Stimulated activated CD4-positive, alpha-beta T cell treated with anti-CD3 and anti-CD28 coated beads, Interleukin-12 subunit alpha, Interleukin-12 subunit beta, amount 100 ng/mL, for 24 hours (primary cell): ENCODE results near the gene UBE2L3.
A peak's percentile ranks its signal among the peaks of the same experiment; 100 is the strongest.
"Not testable (repeated sequence)": the region's sequence is repeated elsewhere in the genome, so short reads cannot be mapped to it uniquely, and the experiment has no call there.

Experiments
- DNase-seq, 2 experiments: peaks; one replicate each; pipeline ENCODE4 v3.0.0-alpha.2; 2020; ENCODE audit warnings: low read depth in 2 of 2

UBE2L3 gene

GRCh38 chr22:21567456-21568346 lies at the start of gene UBE2L3:
Gene UBE2L3, plus strand, starts transcription at chr22:21567714. Its CDS starts 31 bp downstream, at chr22:21567745.
- DNase-seq = peak; percentile 66 to 78

- not testable (repeated sequence) for DNase-seq
Measured at GRCh38 chr22:21526705-21527500, 40.6 kb upstream of the UBE2L3 start.

- DNase-seq = not testable (repeated sequence)
Measured at GRCh38 chr22:21531525-21531924, 36.0 kb upstream of the UBE2L3 start.

GRCh38 chr22:21532863-21533648 lies 34.5 kb upstream of the UBE2L3 start:
- not testable (repeated sequence) for DNase-seq

GRCh38 chr22:21539862-21540261 lies 27.7 kb upstream of the UBE2L3 start:
- DNase-seq = not testable (repeated sequence)

- not testable (repeated sequence) for DNase-seq
Measured at GRCh38 chr22:21544432-21545322, 22.8 kb upstream of the UBE2L3 start.

- not testable (repeated sequence) for DNase-seq
Measured at GRCh38 chr22:21549558-21549957, 18.0 kb upstream of the UBE2L3 start.

- DNase-seq = not testable (repeated sequence)
Measured at GRCh38 chr22:21550008-21550677, 17.4 kb upstream of the UBE2L3 start.

GRCh38 chr22:21550678-21551047 lies 16.9 kb upstream of the UBE2L3 start:
- not testable (repeated sequence) for DNase-seq

GRCh38 chr22:21551361-21551760 lies 16.2 kb upstream of the UBE2L3 start, which contains the start of gene RIMBP3C:
Gene RIMBP3C, minus strand, starts transcription at chr22:21551461. Its CDS starts 485 bp downstream, at chr22:21550976.
- DNase-seq = not testable (repeated sequence)

- not testable (repeated sequence) for DNase-seq
Measured at GRCh38 chr22:21559345-21560125, 8.0 kb upstream of the UBE2L3 start.

GRCh38 chr22:21560657-21561056 lies 6.9 kb upstream of the UBE2L3 start:
- DNase-seq = not testable (repeated sequence)

- DNase-seq = no peak
Measured at GRCh38 chr22:21563912-21564311, 3.6 kb upstream of the UBE2L3 start.

GRCh38 chr22:21564411-21564810 lies 3.1 kb upstream of the UBE2L3 start:
- DNase-seq = no peak

- no peak for DNase-seq
Measured at GRCh38 chr22:21568347-21569075, 997 bp downstream of the UBE2L3 start.

GRCh38 chr22:21569076-21569427 lies 1.5 kb downstream of the UBE2L3 start:
- DNase-seq = not testable (repeated sequence)

- no peak for DNase-seq
Measured at GRCh38 chr22:21569459-21570170, 2.1 kb downstream of the UBE2L3 start.

GRCh38 chr22:21570398-21570797 lies 2.9 kb downstream of the UBE2L3 start:
- no peak for DNase-seq
